Epithelial cell of esophagus (primary cell): Measurements from ENCODE around the gene CORT.

ENCODE experiments used
- DNase-seq: peaks from one replicate; pipeline ENCODE4 v3.0.0; 2010; ENCODE audit warnings: low read depth
- H3K4me3 ChIP-seq: 2 replicates; pipeline ENCODE4 v1.5.1; 2011; ENCODE audit warnings: mild to moderate bottlenecking, low read length, control low read depth
- CTCF ChIP-seq: IDR thresholded peaks from 2 replicates; pipeline ENCODE4 v1.5.1; 2011; ENCODE audit warnings: low read depth, mild to moderate bottlenecking, low read length, control low read depth, inconsistent platforms; ENCODE audit not compliant: insufficient read depth; ENCODE audit errors: missing control alignments

The CORT gene

GRCh38 chr1:10430216-10431069, 19.4 kb upstream of the CORT start, which contains the start of gene CENPS:
Gene CENPS, plus strand, starts transcription at chr1:10430433. Its CDS starts 85 bp downstream, at chr1:10430518.
- peak; percentile 84 for DNase-seq
- H3K4me3 ChIP-seq = peak within 1 kb of the TSS; percentile 79

GRCh38 chr1:10431070-10431730, 18.6 kb upstream of the CORT start:
- DNase-seq = peak; percentile 24
- peak overlapping the region; percentile 79 for H3K4me3 ChIP-seq
- no peak for TF ChIP-seq CTCF

More at GRCh38 chr1:10430216-10431069, 19.4 kb upstream of the CORT start, which contains the start of gene CENPS:
- TF ChIP-seq CTCF = peak; percentile 59

- TF ChIP-seq CTCF = no peak
Measured at GRCh38 chr1:10432910-10433700, 16.7 kb upstream of the CORT start.

GRCh38 chr1:10433790-10434189, 16.0 kb upstream of the CORT start:
- no peak overlapping the region for H3K4me3 ChIP-seq
- DNase-seq = no peak
- TF ChIP-seq CTCF = no peak

More at GRCh38 chr1:10432910-10433700, 16.7 kb upstream of the CORT start:
- H3K4me3 ChIP-seq = no peak overlapping the region
- no peak for DNase-seq

- TF ChIP-seq CTCF = no peak
- no peak for DNase-seq
- no peak overlapping the region for H3K4me3 ChIP-seq
Measured at GRCh38 chr1:10434590-10434989, 15.2 kb upstream of the CORT start.

GRCh38 chr1:10437052-10437451, 12.8 kb upstream of the CORT start:
- DNase-seq = no peak
- no peak overlapping the region for H3K4me3 ChIP-seq
- TF ChIP-seq CTCF = no peak
